Nephron progenitor cell (in vitro differentiated cells): Measurements from ENCODE around the gene NR5A1.

ENCODE experiments used
- DNase-seq: peaks from one replicate; pipeline ENCODE4 v3.0.0; 2021
- H3K27ac Mint-ChIP-seq: 2 replicates; pipeline ENCODE4 v1.8.0; 2021; ENCODE audit warnings: mild to moderate bottlenecking, moderate library complexity, mixed read lengths
- H3K27me3 Mint-ChIP-seq: 2 replicates; pipeline ENCODE4 v1.8.0; 2021; ENCODE audit warnings: mild to moderate bottlenecking, low read depth, mixed read lengths; ENCODE audit not compliant: poor library complexity
- H3K36me3 Mint-ChIP-seq: 2 replicates; pipeline ENCODE4 v1.8.0; 2021; ENCODE audit warnings: low read depth, mixed read lengths
- H3K4me1 Mint-ChIP-seq: 2 replicates; pipeline ENCODE4 v1.8.0; 2021; ENCODE audit warnings: mixed read lengths
- H3K4me3 Mint-ChIP-seq: 2 replicates; pipeline ENCODE4 v1.8.0; 2021; ENCODE audit warnings: mild to moderate bottlenecking, moderate library complexity, mixed read lengths
- H3K9me3 Mint-ChIP-seq: 2 replicates; pipeline ENCODE4 v1.8.0; 2021; ENCODE audit warnings: mild to moderate bottlenecking, moderate library complexity, mixed read lengths
- TF ChIP-seq, protein P1 (sequence below): fragments of 200-600 bp; sonication (generic); IDR thresholded peaks from 2 replicates; pipeline ENCODE4 v1.5.0; 2021; ENCODE audit warnings: antibody characterized with exemption

The NR5A1 gene

GRCh38 chr9:124449381-124450151, 57.6 kb downstream of the NR5A1 start:
- Mint-ChIP-seq H3K27me3 (peaks cover 68% of the 10 kb centered on the region), H3K4me1 (peaks cover 14% of the 10 kb centered on the region), H3K36me3 (no peaks in the 10 kb centered on the region), H3K9me3 (no peaks in the 10 kb centered on the region), H3K27ac (no peak overlapping the region), H3K4me3 (no peak overlapping the region)
- DNase-seq: no peak
- TF ChIP-seq, protein P1, sequence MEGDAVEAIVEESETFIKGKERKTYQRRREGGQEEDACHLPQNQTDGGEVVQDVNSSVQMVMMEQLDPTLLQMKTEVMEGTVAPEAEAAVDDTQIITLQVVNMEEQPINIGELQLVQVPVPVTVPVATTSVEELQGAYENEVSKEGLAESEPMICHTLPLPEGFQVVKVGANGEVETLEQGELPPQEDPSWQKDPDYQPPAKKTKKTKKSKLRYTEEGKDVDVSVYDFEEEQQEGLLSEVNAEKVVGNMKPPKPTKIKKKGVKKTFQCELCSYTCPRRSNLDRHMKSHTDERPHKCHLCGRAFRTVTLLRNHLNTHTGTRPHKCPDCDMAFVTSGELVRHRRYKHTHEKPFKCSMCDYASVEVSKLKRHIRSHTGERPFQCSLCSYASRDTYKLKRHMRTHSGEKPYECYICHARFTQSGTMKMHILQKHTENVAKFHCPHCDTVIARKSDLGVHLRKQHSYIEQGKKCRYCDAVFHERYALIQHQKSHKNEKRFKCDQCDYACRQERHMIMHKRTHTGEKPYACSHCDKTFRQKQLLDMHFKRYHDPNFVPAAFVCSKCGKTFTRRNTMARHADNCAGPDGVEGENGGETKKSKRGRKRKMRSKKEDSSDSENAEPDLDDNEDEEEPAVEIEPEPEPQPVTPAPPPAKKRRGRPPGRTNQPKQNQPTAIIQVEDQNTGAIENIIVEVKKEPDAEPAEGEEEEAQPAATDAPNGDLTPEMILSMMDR: no peak

DNA sequence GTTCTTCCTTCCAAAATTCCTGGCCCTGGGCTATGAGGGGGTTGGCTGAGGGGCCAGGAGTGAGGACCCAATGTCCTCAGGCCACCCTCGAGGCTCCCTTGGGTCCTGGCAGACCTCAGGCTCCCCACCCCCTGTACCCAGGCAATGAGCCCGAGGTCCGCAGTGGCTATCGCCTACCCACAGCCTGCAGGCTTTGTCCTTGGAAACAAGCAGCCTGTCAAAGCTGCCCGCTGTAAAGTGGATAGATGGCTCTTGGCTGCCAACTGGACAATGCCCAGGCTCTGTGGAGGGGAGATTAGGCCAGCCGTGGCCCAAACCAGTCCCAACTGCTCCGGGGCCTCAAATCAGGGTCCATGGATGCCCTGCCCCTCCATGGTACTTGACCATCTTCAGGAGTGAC, 59.2 kb downstream of the NR5A1 start:
- H3K27ac Mint-ChIP-seq: no peak overlapping the region
- peaks cover 56% of the 10 kb centered on the region for H3K27me3 Mint-ChIP-seq
- H3K4me3 Mint-ChIP-seq: no peak overlapping the region
- peaks cover 14% of the 10 kb centered on the region for H3K4me1 Mint-ChIP-seq
- no peak for DNase-seq
- no peaks in the 10 kb centered on the region for H3K36me3 Mint-ChIP-seq
- TF ChIP-seq, protein P1: no peak
- no peaks in the 10 kb centered on the region for H3K9me3 Mint-ChIP-seq

GRCh38 chr9:124447297-124447661, 59.9 kb downstream of the NR5A1 start:
- Mint-ChIP-seq H3K27ac (no peak overlapping the region), H3K4me1 (peaks cover 14% of the 10 kb centered on the region), H3K27me3 (peaks cover 54% of the 10 kb centered on the region), H3K4me3 (no peak overlapping the region), H3K9me3 (no peaks in the 10 kb centered on the region), H3K36me3 (no peaks in the 10 kb centered on the region)
- DNase-seq: no peak
- TF ChIP-seq, protein P1: no peak

DNA sequence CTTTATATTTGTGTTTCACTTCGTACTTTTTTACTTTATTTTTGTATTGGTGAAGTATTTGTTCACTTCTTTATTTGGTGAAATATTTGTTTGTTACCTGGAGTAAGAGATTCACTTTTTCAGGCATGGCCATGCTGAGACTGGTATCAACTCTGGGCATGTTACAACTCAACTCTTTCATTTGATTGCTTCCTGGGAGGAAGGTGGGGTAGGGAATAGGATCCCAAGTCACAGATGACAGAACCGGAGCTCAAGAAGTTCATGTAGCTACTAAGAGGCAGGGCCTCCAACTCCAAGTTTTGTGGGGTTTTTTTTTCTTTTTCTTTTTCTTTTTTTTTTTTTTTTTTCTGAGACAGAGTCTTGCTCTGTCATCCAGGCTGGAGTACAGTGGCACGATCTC, 63.0 kb downstream of the NR5A1 start:
- Mint-ChIP-seq H3K27me3 (peaks cover 31% of the 10 kb centered on the region), H3K36me3 (no peaks in the 10 kb centered on the region), H3K4me1 (no peaks in the 10 kb centered on the region), H3K27ac (no peak overlapping the region), H3K4me3 (no peak overlapping the region), H3K9me3 (no peaks in the 10 kb centered on the region)
- DNase-seq: no peak
- TF ChIP-seq, protein P1: no peak

GRCh38 chr9:124443625-124444024, 63.6 kb downstream of the NR5A1 start:
- Mint-ChIP-seq H3K9me3 (no peaks in the 10 kb centered on the region), H3K4me1 (no peaks in the 10 kb centered on the region), H3K27me3 (peaks cover 33% of the 10 kb centered on the region), H3K4me3 (no peak overlapping the region), H3K36me3 (no peaks in the 10 kb centered on the region), H3K27ac (no peak overlapping the region)
- DNase-seq: no peak
- TF ChIP-seq, protein P1: no peak

DNA sequence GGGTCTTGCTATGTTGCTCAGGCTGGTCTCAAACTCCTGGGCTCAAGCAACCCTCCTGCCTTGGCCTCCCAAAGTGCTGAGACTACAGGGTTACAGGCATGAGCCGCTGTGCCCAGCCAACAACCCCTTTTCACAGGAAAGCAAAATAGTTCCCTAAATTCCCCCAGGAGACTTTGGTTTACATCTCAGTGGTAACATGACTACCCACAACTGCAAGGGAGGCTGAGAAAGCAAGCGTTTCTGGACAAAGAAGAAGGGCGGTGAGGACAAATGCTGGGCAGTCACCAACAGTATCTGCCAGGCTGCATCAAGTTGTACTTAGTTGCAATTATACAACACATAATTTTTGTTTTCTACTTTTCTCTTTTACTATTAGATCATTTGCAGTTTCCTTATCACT, 64.4 kb downstream of the NR5A1 start:
- H3K4me1 Mint-ChIP-seq: no peaks in the 10 kb centered on the region

More for the DNA sequence above, 64.4 kb downstream of the NR5A1 start:
- Mint-ChIP-seq H3K27me3 (peaks cover 32% of the 10 kb centered on the region), H3K4me3 (no peak overlapping the region), H3K9me3 (no peaks in the 10 kb centered on the region), H3K36me3 (no peaks in the 10 kb centered on the region), H3K27ac (no peak overlapping the region)
- DNase-seq: no peak
- TF ChIP-seq, protein P1: no peak
